ENCODE results near the gene KCNC3.

GRCh38 chr19:50356691-50357177 lies 27.6 kb upstream of the KCNC3 start:
- no peak for TF ChIP-seq CTCF (conservative IDR thresholded peaks at IDR 0.05 in 1 of 2, IDR thresholded peaks at IDR 0.05 in 1 of 2; ENCODE audit: extremely low read depth in 1 of 2, insufficient read depth in 1 of 2, low read depth in 1 of 2, low read length in 2 of 2)
- TF ChIP-seq EZH2 (IDR thresholded peaks at IDR 0.05; ENCODE audit: borderline replicate concordance, low read length), result no peak

All from mammary epithelial cell (primary cell).